ENCODE results near the gene ICAM3.

ICAM3 gene

DNA sequence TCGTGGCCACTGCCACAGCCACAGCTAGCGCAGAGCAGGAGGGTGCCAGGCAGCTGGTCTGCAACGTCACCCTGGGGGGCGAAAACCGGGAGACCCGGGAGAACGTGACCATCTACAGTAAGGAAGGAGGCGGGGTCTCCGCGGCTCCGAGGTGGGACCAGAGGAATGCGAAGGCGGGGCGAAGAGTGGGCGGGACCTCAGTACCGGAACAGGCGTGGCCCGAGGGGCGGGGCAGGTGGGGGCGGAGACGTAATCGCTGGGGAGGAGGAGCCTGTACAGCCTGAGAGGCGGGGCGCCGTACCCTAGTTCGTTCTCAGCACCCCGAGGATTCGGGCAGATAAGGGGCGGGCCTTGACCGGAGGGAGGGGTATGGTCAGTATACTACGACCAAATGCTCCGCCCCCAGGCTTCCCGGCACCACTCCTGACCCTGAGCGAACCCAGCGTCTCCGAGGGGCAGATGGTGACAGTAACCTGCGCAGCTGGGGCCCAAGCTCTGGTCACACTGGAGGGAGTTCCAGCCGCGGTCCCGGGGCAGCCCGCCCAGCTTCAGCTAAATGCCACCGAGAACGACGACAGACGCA is 47.1 kb downstream of the ICAM3 start:
- TF ChIP-seq NFIC (IDR thresholded peaks at IDR 0.05) (no peak), TAF1 (IDR thresholded peaks at IDR 0.05; ENCODE audit: low read depth) (no peak), RAD21 (IDR thresholded peaks at IDR 0.05; ENCODE audit: low read depth) (no peak), ZBTB7A (IDR thresholded peaks at IDR 0.05; ENCODE audit: low read depth) (no peak), EP300 (IDR thresholded peaks at IDR 0.05; ENCODE audit: borderline replicate concordance) (no peak), TEAD4 (IDR thresholded peaks at IDR 0.05) (no peak), CEBPB (IDR thresholded peaks at IDR 0.05) (no peak), EGR1 (IDR thresholded peaks at IDR 0.05) (0 out of 2 replicates have a peak, but pooled peaks have one; percentile 46), TCF12 (IDR thresholded peaks at IDR 0.05; ENCODE audit: low read depth) (no peak), FOXM1 (IDR thresholded peaks at IDR 0.05; ENCODE audit: borderline replicate concordance, low read depth) (no peak), YY1 (IDR thresholded peaks at IDR 0.05; ENCODE audit: low read depth) (no peak), CREB1 (IDR thresholded peaks at IDR 0.05; ENCODE audit: low read depth) (no peak)
- TF ChIP-seq, protein P1, sequence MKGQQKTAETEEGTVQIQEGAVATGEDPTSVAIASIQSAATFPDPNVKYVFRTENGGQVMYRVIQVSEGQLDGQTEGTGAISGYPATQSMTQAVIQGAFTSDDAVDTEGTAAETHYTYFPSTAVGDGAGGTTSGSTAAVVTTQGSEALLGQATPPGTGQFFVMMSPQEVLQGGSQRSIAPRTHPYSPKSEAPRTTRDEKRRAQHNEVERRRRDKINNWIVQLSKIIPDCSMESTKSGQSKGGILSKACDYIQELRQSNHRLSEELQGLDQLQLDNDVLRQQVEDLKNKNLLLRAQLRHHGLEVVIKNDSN (IDR thresholded peaks at IDR 0.05), result no peak; the same call in 1 of the 2 replicates
- TF ChIP-seq, protein P2, sequence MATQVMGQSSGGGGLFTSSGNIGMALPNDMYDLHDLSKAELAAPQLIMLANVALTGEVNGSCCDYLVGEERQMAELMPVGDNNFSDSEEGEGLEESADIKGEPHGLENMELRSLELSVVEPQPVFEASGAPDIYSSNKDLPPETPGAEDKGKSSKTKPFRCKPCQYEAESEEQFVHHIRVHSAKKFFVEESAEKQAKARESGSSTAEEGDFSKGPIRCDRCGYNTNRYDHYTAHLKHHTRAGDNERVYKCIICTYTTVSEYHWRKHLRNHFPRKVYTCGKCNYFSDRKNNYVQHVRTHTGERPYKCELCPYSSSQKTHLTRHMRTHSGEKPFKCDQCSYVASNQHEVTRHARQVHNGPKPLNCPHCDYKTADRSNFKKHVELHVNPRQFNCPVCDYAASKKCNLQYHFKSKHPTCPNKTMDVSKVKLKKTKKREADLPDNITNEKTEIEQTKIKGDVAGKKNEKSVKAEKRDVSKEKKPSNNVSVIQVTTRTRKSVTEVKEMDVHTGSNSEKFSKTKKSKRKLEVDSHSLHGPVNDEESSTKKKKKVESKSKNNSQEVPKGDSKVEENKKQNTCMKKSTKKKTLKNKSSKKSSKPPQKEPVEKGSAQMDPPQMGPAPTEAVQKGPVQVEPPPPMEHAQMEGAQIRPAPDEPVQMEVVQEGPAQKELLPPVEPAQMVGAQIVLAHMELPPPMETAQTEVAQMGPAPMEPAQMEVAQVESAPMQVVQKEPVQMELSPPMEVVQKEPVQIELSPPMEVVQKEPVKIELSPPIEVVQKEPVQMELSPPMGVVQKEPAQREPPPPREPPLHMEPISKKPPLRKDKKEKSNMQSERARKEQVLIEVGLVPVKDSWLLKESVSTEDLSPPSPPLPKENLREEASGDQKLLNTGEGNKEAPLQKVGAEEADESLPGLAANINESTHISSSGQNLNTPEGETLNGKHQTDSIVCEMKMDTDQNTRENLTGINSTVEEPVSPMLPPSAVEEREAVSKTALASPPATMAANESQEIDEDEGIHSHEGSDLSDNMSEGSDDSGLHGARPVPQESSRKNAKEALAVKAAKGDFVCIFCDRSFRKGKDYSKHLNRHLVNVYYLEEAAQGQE (IDR thresholded peaks at IDR 0.05; ENCODE audit: low read depth), result no peak
- TF ChIP-seq, protein P3, sequence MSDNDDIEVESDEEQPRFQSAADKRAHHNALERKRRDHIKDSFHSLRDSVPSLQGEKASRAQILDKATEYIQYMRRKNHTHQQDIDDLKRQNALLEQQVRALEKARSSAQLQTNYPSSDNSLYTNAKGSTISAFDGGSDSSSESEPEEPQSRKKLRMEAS (IDR thresholded peaks at IDR 0.05), result peak; percentile 16; the same call in 1 of the 2 replicates

DNA sequence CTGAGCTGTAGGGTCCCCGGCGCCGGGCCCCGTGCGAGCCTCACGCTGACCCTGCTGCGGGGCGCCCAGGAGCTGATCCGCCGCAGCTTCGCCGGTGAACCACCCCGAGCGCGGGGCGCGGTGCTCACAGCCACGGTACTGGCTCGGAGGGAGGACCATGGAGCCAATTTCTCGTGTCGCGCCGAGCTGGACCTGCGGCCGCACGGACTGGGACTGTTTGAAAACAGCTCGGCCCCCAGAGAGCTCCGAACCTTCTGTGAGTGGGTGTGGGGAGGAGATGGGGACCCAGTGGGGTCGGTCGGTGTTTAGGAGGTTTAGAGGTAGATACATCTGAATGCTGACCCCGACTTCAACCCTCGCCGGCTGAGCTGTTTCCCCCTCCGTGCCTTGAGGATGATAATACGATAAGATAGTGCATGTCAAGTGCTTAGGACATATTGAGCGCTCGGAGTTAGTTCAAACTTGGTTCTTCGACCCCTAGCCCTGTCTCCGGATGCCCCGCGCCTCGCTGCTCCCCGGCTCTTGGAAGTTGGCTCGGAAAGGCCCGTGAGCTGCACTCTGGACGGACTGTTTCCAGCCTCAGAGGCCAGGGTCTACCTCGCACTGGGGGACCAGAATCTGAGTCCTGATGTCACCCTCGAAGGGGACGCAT is 47.7 kb downstream of the ICAM3 start:
- TF ChIP-seq ZBTB7A (IDR thresholded peaks at IDR 0.05; ENCODE audit: low read depth) (peak; percentile 77; the same call in 1 of the 2 replicates), RAD21 (IDR thresholded peaks at IDR 0.05; ENCODE audit: low read depth) (no peak), TEAD4 (IDR thresholded peaks at IDR 0.05) (no peak), YY1 (IDR thresholded peaks at IDR 0.05; ENCODE audit: low read depth) (no peak), CREB1 (IDR thresholded peaks at IDR 0.05; ENCODE audit: low read depth) (no peak), NFIC (IDR thresholded peaks at IDR 0.05) (no peak), EP300 (IDR thresholded peaks at IDR 0.05; ENCODE audit: borderline replicate concordance) (no peak; the same call in 1 of the 2 replicates)

DNA sequence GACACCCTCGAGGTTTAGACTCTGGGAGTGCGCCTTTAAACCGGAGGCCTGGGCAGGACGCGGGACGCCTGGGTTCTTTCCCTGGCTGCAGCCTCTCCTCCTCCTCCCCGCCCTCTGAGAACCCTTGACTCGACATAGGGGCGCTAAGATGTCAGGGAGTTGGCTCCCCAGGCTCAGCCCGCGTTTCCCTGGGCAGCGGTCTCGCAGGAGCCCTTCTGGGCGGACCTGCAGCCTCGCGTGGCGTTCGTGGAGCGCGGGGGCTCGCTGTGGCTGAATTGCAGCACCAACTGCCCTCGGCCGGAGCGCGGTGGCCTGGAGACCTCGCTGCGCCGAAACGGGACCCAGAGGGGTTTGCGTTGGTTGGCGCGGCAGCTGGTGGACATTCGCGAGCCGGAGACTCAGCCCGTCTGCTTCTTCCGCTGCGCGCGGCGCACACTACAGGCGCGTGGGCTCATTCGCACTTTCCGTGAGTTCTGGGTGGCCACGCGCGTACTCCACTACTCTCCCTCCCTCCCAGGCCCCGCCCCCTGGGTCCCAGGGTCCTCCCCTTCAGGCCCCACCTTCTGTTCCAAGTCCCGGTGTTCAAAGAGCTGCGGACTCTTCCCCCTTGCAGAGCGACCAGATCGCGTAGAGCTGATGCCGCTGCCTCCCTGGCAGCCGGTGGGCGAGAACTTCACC is 48.4 kb downstream of the ICAM3 start:
- TF ChIP-seq ZBTB7A (IDR thresholded peaks at IDR 0.05; ENCODE audit: low read depth), result peak; percentile 67
- TF ChIP-seq TAF1 (IDR thresholded peaks at IDR 0.05; ENCODE audit: low read depth), result 0 out of 2 replicates have a peak, but pooled peaks have one; percentile 27
- TF ChIP-seq CREB1 (IDR thresholded peaks at IDR 0.05; ENCODE audit: low read depth), result no peak

DNA sequence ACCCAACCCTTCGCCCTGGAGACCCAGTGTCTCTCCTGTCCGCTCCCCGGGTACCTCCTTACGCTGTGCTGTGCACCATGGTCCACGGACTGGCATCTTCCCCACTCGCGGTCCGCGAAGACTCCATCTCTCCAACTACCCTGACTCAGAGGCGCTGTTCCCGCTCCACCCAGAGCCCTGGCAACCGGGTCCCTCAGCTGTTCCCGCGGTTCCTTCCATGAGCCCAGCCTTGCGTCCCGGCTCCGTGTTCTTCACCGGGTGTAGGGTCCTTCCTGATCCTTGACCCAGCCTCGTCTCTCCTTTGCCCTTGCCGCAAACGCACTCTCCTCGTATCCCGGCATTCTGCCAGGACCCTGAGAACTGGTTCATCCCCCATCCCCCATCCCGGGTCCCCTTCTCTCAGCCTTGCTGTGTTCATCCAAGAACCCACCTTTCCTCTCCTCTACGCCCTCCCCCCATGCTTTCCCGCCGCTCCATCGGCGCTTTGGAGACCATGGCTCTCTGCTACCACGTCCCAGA is 49.0 kb downstream of the ICAM3 start:
- TF ChIP-seq CEBPB (IDR thresholded peaks at IDR 0.05), result no peak
- no peak for TF ChIP-seq CREB1 (IDR thresholded peaks at IDR 0.05; ENCODE audit: low read depth)
- TF ChIP-seq TCF12 (IDR thresholded peaks at IDR 0.05; ENCODE audit: low read depth), result no peak
- TF ChIP-seq, protein P3 (IDR thresholded peaks at IDR 0.05), result no peak; the same call in 1 of the 2 replicates
- TF ChIP-seq, protein P1 (IDR thresholded peaks at IDR 0.05), result no peak
- TF ChIP-seq EP300 (IDR thresholded peaks at IDR 0.05; ENCODE audit: borderline replicate concordance), result no peak
- no peak for TF ChIP-seq NFIC (IDR thresholded peaks at IDR 0.05)
- no peak for TF ChIP-seq FOXM1 (IDR thresholded peaks at IDR 0.05; ENCODE audit: borderline replicate concordance, low read depth)
- no peak for TF ChIP-seq TAF1 (IDR thresholded peaks at IDR 0.05; ENCODE audit: low read depth)
- no peak for TF ChIP-seq ZBTB7A (IDR thresholded peaks at IDR 0.05; ENCODE audit: low read depth)
- no peak for TF ChIP-seq TEAD4 (IDR thresholded peaks at IDR 0.05)
- no peak for TF ChIP-seq EGR1 (IDR thresholded peaks at IDR 0.05)
- no peak for TF ChIP-seq YY1 (IDR thresholded peaks at IDR 0.05; ENCODE audit: low read depth)
- TF ChIP-seq, protein P2 (IDR thresholded peaks at IDR 0.05; ENCODE audit: low read depth), result no peak
- no peak for TF ChIP-seq RAD21 (IDR thresholded peaks at IDR 0.05; ENCODE audit: low read depth)

DNA sequence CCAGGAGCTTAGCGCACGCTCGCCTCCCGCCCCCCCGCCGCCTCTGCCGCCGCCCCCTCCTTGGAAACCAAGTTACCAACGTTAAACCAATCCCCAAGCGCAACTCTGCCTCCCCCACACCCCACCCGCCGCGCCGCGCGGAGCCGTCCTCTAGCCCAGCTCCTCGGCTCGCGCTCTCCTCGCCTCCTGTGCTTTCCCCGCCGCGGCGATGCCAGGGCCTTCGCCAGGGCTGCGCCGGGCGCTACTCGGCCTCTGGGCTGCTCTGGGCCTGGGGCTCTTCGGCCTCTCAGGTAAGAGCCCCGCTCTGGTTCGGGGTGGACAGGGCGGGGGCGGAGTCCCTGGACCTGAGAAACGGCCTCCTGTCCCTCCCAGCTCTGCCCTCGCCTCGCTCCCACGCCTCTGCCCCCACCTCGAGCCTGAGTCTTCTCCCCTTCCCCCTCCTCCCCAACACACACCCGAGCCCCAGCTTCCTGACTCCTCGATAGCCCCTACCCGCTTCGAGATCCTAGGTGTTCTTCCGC is 49.5 kb downstream of the ICAM3 start, which contains the start of gene ICAM5:
Gene ICAM5 (plus strand): TSS at position 117 of the 521 bp plus-strand sequence. CDS start 92 bp downstream, at position 209.
- TF ChIP-seq EGR1 (IDR thresholded peaks at IDR 0.05), result peak; percentile 57
- TF ChIP-seq, protein P3 (IDR thresholded peaks at IDR 0.05), result no peak; the same call in 1 of the 2 replicates

All from Ishikawa (cell line).